Stimulated activated CD8-positive, alpha-beta memory T cell treated with anti-CD3 and anti-CD28 coated beads, Interleukin-7, amount 100 ng/mL, for 24 hours (primary cell): ENCODE results near the gene ELAVL2.

Experiments
- DNase-seq: peaks from one replicate; pipeline ENCODE4 v3.0.0-alpha.2; 2020; ENCODE audit warnings: low read depth

Gene ELAVL2

GRCh38 chr9:23662320-23662719 is 163.7 kb downstream of the ELAVL2 start:
- no peak for DNase-seq

- no peak for DNase-seq
These were observed 166.6 kb downstream of the ELAVL2 start for GRCh38 chr9:23659346-23660006.

- no peak for DNase-seq
These were observed 167.4 kb downstream of the ELAVL2 start for GRCh38 chr9:23658376-23659258.

- DNase-seq, result no peak
These were observed 175.0 kb downstream of the ELAVL2 start for GRCh38 chr9:23651051-23651450.

- DNase-seq, result no peak
These were observed 177.4 kb downstream of the ELAVL2 start for GRCh38 chr9:23648651-23649050.

- no peak for DNase-seq
These were observed 181.1 kb downstream of the ELAVL2 start for GRCh38 chr9:23644896-23645295.

GRCh38 chr9:23644326-23644725 is 181.7 kb downstream of the ELAVL2 start:
- DNase-seq, result no peak

GRCh38 chr9:23643656-23644258 is 182.3 kb downstream of the ELAVL2 start:
- DNase-seq, result no peak
